SU-DHL-6 (cell line): ENCODE measurements around the gene CS.

Experiments used
- EZH2phosphoT487 ChIP-seq: fragments of 200-600 bp; sonication (generic), shearing (Covaris generic); conservative IDR thresholded peaks from 2 replicates; pipeline ENCODE4 v1.6.1; 2018; ENCODE audit warnings: mild to moderate bottlenecking, antibody characterized with exemption, low read length, moderate library complexity, mixed read lengths
- TF ChIP-seq, protein P1 (sequence below): fragments of 200-600 bp; sonication (generic); IDR thresholded peaks from one replicate; pipeline ENCODE4 v1.5.1; 2017; ENCODE audit warnings: antibody characterized with exemption, mild to moderate bottlenecking, low read length, moderate library complexity; ENCODE audit not compliant: insufficient read depth, poor library complexity, severe bottlenecking

DNA sequence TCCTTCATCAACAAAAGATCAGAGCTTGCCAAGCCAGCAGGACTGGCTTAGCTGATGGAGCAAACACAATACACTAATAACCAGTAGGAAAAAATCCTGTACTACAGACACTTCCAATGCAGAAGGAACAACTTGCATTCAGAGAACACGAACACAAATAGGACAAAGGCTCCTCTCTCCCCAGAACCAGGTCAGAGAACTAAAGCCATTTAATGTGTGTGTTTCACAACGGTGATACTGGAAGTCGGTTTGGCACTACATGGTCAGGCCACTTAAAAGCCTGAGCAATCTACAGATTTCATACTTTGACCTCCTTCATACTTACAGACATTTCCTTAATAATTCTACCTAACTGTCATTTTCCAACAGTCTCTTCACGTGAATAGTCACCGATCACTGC, 6.3 kb downstream of the CS start:
- TF ChIP-seq, protein P1, sequence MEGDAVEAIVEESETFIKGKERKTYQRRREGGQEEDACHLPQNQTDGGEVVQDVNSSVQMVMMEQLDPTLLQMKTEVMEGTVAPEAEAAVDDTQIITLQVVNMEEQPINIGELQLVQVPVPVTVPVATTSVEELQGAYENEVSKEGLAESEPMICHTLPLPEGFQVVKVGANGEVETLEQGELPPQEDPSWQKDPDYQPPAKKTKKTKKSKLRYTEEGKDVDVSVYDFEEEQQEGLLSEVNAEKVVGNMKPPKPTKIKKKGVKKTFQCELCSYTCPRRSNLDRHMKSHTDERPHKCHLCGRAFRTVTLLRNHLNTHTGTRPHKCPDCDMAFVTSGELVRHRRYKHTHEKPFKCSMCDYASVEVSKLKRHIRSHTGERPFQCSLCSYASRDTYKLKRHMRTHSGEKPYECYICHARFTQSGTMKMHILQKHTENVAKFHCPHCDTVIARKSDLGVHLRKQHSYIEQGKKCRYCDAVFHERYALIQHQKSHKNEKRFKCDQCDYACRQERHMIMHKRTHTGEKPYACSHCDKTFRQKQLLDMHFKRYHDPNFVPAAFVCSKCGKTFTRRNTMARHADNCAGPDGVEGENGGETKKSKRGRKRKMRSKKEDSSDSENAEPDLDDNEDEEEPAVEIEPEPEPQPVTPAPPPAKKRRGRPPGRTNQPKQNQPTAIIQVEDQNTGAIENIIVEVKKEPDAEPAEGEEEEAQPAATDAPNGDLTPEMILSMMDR: no peak
- TF ChIP-seq EZH2phosphoT487: no peak
